Measurements from ENCODE around the gene CATSPER4. TPM values are rescaled to one million over a fixed set of nuclear protein-coding genes. Genes with fewer than 3 reads are reported as not detected.
A peak's percentile ranks its signal among the peaks of the same experiment; 100 is the strongest.

The CATSPER4 gene
- total and polyA plus RNA-seq, 4 donors, result not detected

GRCh38 chr1:26200413-26200812, 10.0 kb downstream of the CATSPER4 start:
- ATAC-seq (ENCODE audit: low FRiP score) (no peak), DNase-seq (no peak)
- Histone ChIP-seq H3K27me3 (ENCODE audit: control insufficient read depth in 1 of 2, insufficient read depth in 2 of 2, low read length in 1 of 2) (no peaks in the 10 kb centered on the region), H3K36me3 (ENCODE audit: control insufficient read depth in 1 of 2, insufficient read depth in 2 of 2, low read length in 1 of 2) (no peaks in the 10 kb centered on the region), H3K27ac (ENCODE audit: low read depth in 1 of 2, low read length in 2 of 2) (no peak overlapping the region), H3K4me1 (ENCODE audit: control insufficient read depth in 1 of 2, insufficient read depth in 2 of 2, low read length in 2 of 2) (no peaks in the 10 kb centered on the region), H3K9me3 (ENCODE audit: control insufficient read depth, low read length) (no peaks in the 10 kb centered on the region), H3K4me3 (ENCODE audit: low read length in 2 of 2) (no peak overlapping the region)
- intact Hi-C loops (cut with DNase I), result no loop called here
- WGBS, 2 donors, result 93 to 96% methylated on average over 5 of the region's 5 CpGs

GRCh38 chr1:26203642-26204318, 13.4 kb downstream of the CATSPER4 start:
- H3K27me3 ChIP-seq (ENCODE audit: control insufficient read depth in 1 of 2, insufficient read depth in 2 of 2, low read length in 1 of 2), result no peaks in the 10 kb centered on the region
- no peak for ATAC-seq (ENCODE audit: low FRiP score)
- H3K9me3 ChIP-seq (ENCODE audit: control insufficient read depth, low read length), result no peaks in the 10 kb centered on the region
- no peak overlapping the region for H3K27ac ChIP-seq (ENCODE audit: low read depth in 1 of 2, low read length in 2 of 2)
- H3K4me3 ChIP-seq (ENCODE audit: low read length in 2 of 2), result no peak overlapping the region
- H3K4me1 ChIP-seq (ENCODE audit: control insufficient read depth in 1 of 2, insufficient read depth in 2 of 2, low read length in 2 of 2), result no peaks in the 10 kb centered on the region
- no peak for DNase-seq
- intact Hi-C loops (cut with DNase I), result no loop called here
- WGBS, 2 donors, result 66 to 73% methylated on average over 9 of the region's 9 CpGs
- H3K36me3 ChIP-seq (ENCODE audit: control insufficient read depth in 1 of 2, insufficient read depth in 2 of 2, low read length in 1 of 2), result no peaks in the 10 kb centered on the region

GRCh38 chr1:26210147-26210870, 19.9 kb downstream of the CATSPER4 start:
- DNase-seq (no peak), ATAC-seq (ENCODE audit: low FRiP score) (no peak)

GRCh38 chr1:26212726-26213125, 22.3 kb downstream of the CATSPER4 start:
- H3K9me3 ChIP-seq (ENCODE audit: control insufficient read depth, low read length), result no peaks in the 10 kb centered on the region
- no peak overlapping the region for H3K27ac ChIP-seq (ENCODE audit: low read depth in 1 of 2, low read length in 2 of 2)
- no peak for ATAC-seq (ENCODE audit: low FRiP score)
- H3K4me1 ChIP-seq (ENCODE audit: control insufficient read depth in 1 of 2, insufficient read depth in 2 of 2, low read length in 2 of 2), result no peaks in the 10 kb centered on the region
- 85 to 86% methylated on average over 5 of the region's 5 CpGs for WGBS, 2 donors
- intact Hi-C loops (cut with DNase I), result no loop called here
- no peak overlapping the region for H3K4me3 ChIP-seq (ENCODE audit: low read length in 2 of 2)
- H3K27me3 ChIP-seq (ENCODE audit: control insufficient read depth in 1 of 2, insufficient read depth in 2 of 2, low read length in 1 of 2), result no peaks in the 10 kb centered on the region
- no peaks in the 10 kb centered on the region for H3K36me3 ChIP-seq (ENCODE audit: control insufficient read depth in 1 of 2, insufficient read depth in 2 of 2, low read length in 1 of 2)
- no peak for DNase-seq

More at GRCh38 chr1:26210147-26210870, 19.9 kb downstream of the CATSPER4 start:
- H3K27me3 ChIP-seq (ENCODE audit: control insufficient read depth in 1 of 2, insufficient read depth in 2 of 2, low read length in 1 of 2), result no peaks in the 10 kb centered on the region
- 85 to 86% methylated on average over 5 of the region's 5 CpGs for WGBS, 2 donors
- no peak overlapping the region for H3K27ac ChIP-seq (ENCODE audit: low read depth in 1 of 2, low read length in 2 of 2)
- no peaks in the 10 kb centered on the region for H3K9me3 ChIP-seq (ENCODE audit: control insufficient read depth, low read length)
- intact Hi-C loops (cut with DNase I), result no loop called here
- H3K36me3 ChIP-seq (ENCODE audit: control insufficient read depth in 1 of 2, insufficient read depth in 2 of 2, low read length in 1 of 2), result no peaks in the 10 kb centered on the region
- no peak overlapping the region for H3K4me3 ChIP-seq (ENCODE audit: low read length in 2 of 2)
- H3K4me1 ChIP-seq (ENCODE audit: control insufficient read depth in 1 of 2, insufficient read depth in 2 of 2, low read length in 2 of 2), result no peaks in the 10 kb centered on the region

- H3K4me1 ChIP-seq (ENCODE audit: control insufficient read depth in 1 of 2, insufficient read depth in 2 of 2, low read length in 2 of 2), result no peaks in the 10 kb centered on the region
- H3K4me3 ChIP-seq (ENCODE audit: low read length in 2 of 2), result no peak overlapping the region
- DNase-seq (no peak), ATAC-seq (ENCODE audit: low FRiP score) (no peak)
- no peaks in the 10 kb centered on the region for H3K27me3 ChIP-seq (ENCODE audit: control insufficient read depth in 1 of 2, insufficient read depth in 2 of 2, low read length in 1 of 2)
- no peaks in the 10 kb centered on the region for H3K9me3 ChIP-seq (ENCODE audit: control insufficient read depth, low read length)
- H3K27ac ChIP-seq (ENCODE audit: low read depth in 1 of 2, low read length in 2 of 2), result no peak overlapping the region
- H3K36me3 ChIP-seq (ENCODE audit: control insufficient read depth in 1 of 2, insufficient read depth in 2 of 2, low read length in 1 of 2), result no peaks in the 10 kb centered on the region
- intact Hi-C loops (cut with DNase I), result no loop called here
- 89% methylated on average over 5 to 6 of the region's 6 CpGs for WGBS, 2 donors
Measured at GRCh38 chr1:26213335-26213905, 23.0 kb downstream of the CATSPER4 start.

- Histone ChIP-seq H3K4me1 (ENCODE audit: control insufficient read depth in 1 of 2, insufficient read depth in 2 of 2, low read length in 2 of 2) (no peaks in the 10 kb centered on the region), H3K36me3 (ENCODE audit: control insufficient read depth in 1 of 2, insufficient read depth in 2 of 2, low read length in 1 of 2) (no peaks in the 10 kb centered on the region), H3K9me3 (ENCODE audit: control insufficient read depth, low read length) (no peaks in the 10 kb centered on the region), H3K4me3 (ENCODE audit: low read length in 2 of 2) (no peak overlapping the region), H3K27ac (ENCODE audit: low read depth in 1 of 2, low read length in 2 of 2) (no peak overlapping the region), H3K27me3 (ENCODE audit: control insufficient read depth in 1 of 2, insufficient read depth in 2 of 2, low read length in 1 of 2) (no peaks in the 10 kb centered on the region)
- ATAC-seq (ENCODE audit: low FRiP score), result no peak
- WGBS, 2 donors, result 51 to 52% methylated on average over 3 of the region's 3 CpGs
- intact Hi-C loops (cut with DNase I), result no loop called here
- DNase-seq, result peak in 1 of 2 donors; percentile 23
Measured at GRCh38 chr1:26215246-26215645, 24.8 kb downstream of the CATSPER4 start.

GRCh38 chr1:26218906-26219494, 28.6 kb downstream of the CATSPER4 start:
- ATAC-seq (ENCODE audit: low FRiP score), result no peak
- H3K36me3 ChIP-seq (ENCODE audit: control insufficient read depth in 1 of 2, insufficient read depth in 2 of 2, low read length in 1 of 2), result no peaks in the 10 kb centered on the region
- no peaks in the 10 kb centered on the region for H3K4me1 ChIP-seq (ENCODE audit: control insufficient read depth in 1 of 2, insufficient read depth in 2 of 2, low read length in 2 of 2)
- intact Hi-C loops (cut with DNase I), result no loop called here
- H3K27me3 ChIP-seq (ENCODE audit: control insufficient read depth in 1 of 2, insufficient read depth in 2 of 2, low read length in 1 of 2), result no peaks in the 10 kb centered on the region
- peak in 1 of 2 donors; percentile 35 for DNase-seq
- WGBS, 2 donors, result 30 to 38% methylated on average over 11 of the region's 11 CpGs
- H3K9me3 ChIP-seq (ENCODE audit: control insufficient read depth, low read length), result no peaks in the 10 kb centered on the region
- no peak overlapping the region for H3K27ac ChIP-seq (ENCODE audit: low read depth in 1 of 2, low read length in 2 of 2)
- no peak overlapping the region for H3K4me3 ChIP-seq (ENCODE audit: low read length in 2 of 2)

GRCh38 chr1:26220199-26220912, 30.0 kb downstream of the CATSPER4 start:
- Histone ChIP-seq H3K27ac (ENCODE audit: low read depth in 1 of 2, low read length in 2 of 2) (no peak overlapping the region), H3K9me3 (ENCODE audit: control insufficient read depth, low read length) (no peaks in the 10 kb centered on the region), H3K4me3 (ENCODE audit: low read length in 2 of 2) (no peak overlapping the region), H3K36me3 (ENCODE audit: control insufficient read depth in 1 of 2, insufficient read depth in 2 of 2, low read length in 1 of 2) (no peaks in the 10 kb centered on the region), H3K4me1 (ENCODE audit: control insufficient read depth in 1 of 2, insufficient read depth in 2 of 2, low read length in 2 of 2) (no peaks in the 10 kb centered on the region), H3K27me3 (ENCODE audit: control insufficient read depth in 1 of 2, insufficient read depth in 2 of 2, low read length in 1 of 2) (no peaks in the 10 kb centered on the region)
- intact Hi-C loops (cut with DNase I), result no loop called here
- no peak for ATAC-seq (ENCODE audit: low FRiP score)
- peak in 1 of 2 donors; percentile 60 for DNase-seq
- WGBS, 2 donors, result 64 to 71% methylated on average over 27 of the region's 27 CpGs
